GM23338 (cell line): ENCODE data around the gene KAZN. TPM values are rescaled to one million over a fixed set of nuclear protein-coding genes. Genes with fewer than 3 reads are reported as not detected.

ENCODE experiments used
- CREB1 ChIP-seq: fragments of 250-450 bp; sonication (Bioruptor Pico); IDR thresholded peaks from 2 replicates; pipeline ENCODE4 v1.5.0; 2020; ENCODE audit warnings: low read depth, mild to moderate bottlenecking, moderate library complexity
- STAT1 ChIP-seq: IDR thresholded peaks from one replicate; pipeline ENCODE4 v1.6.1; 2016; ENCODE audit warnings: antibody characterized with exemption; ENCODE audit not compliant: unreplicated experiment
- polyA plus RNA-seq: library from polyadenylated mRNA; unstranded; fragments of >200 nt; fragmentation: Nextera tagmentation; extraction: Ambion mirVana; gene quantifications from 2 replicates; pipeline ENCODE4 v1.2.1, GENCODE V29; 2016
- total RNA-seq: library from RNA; depleted of rRNA; stranded (reverse); fragments of >200 nt; shearing (Covaris generic); gene quantifications from 2 replicates; pipeline ENCODE4 v1.2.3, GENCODE V29; 2014
- TF ChIP-seq, protein P1 (sequence below): IDR thresholded peaks from one replicate; pipeline ENCODE4 v1.6.1; 2018; ENCODE audit warnings: antibody characterized with exemption; ENCODE audit not compliant: unreplicated experiment
- TF ChIP-seq, protein P2 (sequence below): fragments of 250-450 bp; sonication (Bioruptor Pico); IDR thresholded peaks from 2 replicates; pipeline ENCODE4 v1.5.0; 2020; ENCODE audit warnings: mild to moderate bottlenecking, moderate library complexity

The KAZN gene
- total and polyA plus RNA-seq, 2 experiments from 2014 or later: 9.9 to 15.0 TPM

DNA sequence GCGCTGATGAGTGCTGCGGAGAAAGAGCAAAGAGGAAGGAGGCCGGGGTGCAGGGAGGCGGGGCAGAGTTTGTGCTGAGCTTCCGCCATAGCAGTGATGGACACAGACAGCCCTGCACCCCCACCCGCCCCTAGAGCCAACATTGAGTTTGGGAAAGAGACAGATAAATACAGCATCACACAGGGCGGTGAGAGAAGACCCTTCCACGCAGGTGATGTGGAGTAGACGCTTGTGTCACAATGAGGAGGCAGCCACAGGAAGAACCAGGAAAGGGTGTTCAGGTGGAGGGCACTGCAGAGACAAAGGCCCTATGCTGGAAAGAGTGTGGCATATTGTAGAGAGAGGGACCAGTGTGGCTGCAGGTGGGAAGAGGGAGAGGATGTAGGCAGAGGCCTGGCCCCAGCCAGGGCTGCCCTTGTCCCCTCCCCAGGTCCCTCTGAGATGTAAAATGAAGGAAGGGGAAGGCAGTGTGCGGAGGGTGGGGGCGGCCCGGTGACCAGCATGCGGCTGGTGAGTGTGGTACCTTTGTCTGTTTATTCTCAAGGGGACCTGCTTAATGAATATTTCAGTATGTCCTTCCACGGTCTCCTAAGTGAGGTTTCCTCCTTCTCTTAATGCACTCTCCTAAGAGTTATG lies 360.7 kb downstream of the KAZN start (continued):
- TF ChIP-seq, protein P1, sequence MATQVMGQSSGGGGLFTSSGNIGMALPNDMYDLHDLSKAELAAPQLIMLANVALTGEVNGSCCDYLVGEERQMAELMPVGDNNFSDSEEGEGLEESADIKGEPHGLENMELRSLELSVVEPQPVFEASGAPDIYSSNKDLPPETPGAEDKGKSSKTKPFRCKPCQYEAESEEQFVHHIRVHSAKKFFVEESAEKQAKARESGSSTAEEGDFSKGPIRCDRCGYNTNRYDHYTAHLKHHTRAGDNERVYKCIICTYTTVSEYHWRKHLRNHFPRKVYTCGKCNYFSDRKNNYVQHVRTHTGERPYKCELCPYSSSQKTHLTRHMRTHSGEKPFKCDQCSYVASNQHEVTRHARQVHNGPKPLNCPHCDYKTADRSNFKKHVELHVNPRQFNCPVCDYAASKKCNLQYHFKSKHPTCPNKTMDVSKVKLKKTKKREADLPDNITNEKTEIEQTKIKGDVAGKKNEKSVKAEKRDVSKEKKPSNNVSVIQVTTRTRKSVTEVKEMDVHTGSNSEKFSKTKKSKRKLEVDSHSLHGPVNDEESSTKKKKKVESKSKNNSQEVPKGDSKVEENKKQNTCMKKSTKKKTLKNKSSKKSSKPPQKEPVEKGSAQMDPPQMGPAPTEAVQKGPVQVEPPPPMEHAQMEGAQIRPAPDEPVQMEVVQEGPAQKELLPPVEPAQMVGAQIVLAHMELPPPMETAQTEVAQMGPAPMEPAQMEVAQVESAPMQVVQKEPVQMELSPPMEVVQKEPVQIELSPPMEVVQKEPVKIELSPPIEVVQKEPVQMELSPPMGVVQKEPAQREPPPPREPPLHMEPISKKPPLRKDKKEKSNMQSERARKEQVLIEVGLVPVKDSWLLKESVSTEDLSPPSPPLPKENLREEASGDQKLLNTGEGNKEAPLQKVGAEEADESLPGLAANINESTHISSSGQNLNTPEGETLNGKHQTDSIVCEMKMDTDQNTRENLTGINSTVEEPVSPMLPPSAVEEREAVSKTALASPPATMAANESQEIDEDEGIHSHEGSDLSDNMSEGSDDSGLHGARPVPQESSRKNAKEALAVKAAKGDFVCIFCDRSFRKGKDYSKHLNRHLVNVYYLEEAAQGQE: no peak
- no peak for TF ChIP-seq CREB1 (CRISPR knock-in tag)
- TF ChIP-seq STAT1: no peak
- TF ChIP-seq, protein P2, sequence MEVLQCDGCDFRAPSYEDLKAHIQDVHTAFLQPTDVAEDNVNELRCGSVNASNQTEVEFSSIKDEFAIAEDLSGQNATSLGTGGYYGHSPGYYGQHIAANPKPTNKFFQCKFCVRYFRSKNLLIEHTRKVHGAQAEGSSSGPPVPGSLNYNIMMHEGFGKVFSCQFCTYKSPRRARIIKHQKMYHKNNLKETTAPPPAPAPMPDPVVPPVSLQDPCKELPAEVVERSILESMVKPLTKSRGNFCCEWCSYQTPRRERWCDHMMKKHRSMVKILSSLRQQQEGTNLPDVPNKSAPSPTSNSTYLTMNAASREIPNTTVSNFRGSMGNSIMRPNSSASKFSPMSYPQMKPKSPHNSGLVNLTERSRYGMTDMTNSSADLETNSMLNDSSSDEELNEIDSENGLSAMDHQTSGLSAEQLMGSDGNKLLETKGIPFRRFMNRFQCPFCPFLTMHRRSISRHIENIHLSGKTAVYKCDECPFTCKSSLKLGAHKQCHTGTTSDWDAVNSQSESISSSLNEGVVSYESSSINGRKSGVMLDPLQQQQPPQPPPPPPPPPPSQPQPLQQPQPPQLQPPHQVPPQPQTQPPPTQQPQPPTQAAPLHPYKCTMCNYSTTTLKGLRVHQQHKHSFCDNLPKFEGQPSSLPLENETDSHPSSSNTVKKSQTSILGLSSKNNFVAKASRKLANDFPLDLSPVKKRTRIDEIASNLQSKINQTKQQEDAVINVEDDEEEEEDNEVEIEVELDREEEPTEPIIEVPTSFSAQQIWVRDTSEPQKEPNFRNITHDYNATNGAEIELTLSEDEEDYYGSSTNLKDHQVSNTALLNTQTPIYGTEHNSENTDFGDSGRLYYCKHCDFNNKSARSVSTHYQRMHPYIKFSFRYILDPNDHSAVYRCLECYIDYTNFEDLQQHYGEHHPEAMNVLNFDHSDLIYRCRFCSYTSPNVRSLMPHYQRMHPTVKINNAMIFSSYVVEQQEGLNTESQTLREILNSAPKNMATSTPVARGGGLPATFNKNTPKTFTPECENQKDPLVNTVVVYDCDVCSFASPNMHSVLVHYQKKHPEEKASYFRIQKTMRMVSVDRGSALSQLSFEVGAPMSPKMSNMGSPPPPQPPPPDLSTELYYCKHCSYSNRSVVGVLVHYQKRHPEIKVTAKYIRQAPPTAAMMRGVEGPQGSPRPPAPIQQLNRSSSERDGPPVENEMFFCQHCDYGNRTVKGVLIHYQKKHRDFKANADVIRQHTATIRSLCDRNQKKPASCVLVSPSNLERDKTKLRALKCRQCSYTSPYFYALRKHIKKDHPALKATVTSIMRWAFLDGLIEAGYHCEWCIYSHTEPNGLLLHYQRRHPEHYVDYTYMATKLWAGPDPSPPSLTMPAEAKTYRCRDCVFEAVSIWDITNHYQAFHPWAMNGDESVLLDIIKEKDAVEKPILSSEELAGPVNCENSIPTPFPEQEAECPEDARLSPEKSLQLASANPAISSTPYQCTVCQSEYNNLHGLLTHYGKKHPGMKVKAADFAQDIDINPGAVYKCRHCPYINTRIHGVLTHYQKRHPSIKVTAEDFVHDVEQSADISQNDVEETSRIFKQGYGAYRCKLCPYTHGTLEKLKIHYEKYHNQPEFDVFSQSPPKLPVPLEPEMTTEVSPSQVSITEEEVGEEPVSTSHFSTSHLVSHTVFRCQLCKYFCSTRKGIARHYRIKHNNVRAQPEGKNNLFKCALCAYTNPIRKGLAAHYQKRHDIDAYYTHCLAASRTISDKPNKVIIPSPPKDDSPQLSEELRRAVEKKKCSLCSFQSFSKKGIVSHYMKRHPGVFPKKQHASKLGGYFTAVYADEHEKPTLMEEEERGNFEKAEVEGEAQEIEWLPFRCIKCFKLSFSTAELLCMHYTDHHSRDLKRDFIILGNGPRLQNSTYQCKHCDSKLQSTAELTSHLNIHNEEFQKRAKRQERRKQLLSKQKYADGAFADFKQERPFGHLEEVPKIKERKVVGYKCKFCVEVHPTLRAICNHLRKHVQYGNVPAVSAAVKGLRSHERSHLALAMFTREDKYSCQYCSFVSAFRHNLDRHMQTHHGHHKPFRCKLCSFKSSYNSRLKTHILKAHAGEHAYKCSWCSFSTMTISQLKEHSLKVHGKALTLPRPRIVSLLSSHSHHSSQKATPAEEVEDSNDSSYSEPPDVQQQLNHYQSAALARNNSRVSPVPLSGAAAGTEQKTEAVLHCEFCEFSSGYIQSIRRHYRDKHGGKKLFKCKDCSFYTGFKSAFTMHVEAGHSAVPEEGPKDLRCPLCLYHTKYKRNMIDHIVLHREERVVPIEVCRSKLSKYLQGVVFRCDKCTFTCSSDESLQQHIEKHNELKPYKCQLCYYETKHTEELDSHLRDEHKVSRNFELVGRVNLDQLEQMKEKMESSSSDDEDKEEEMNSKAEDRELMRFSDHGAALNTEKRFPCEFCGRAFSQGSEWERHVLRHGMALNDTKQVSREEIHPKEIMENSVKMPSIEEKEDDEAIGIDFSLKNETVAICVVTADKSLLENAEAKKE (CRISPR knock-in tag): no peak
